Right lobe of liver (tissue), 4 donors: ENCODE results near the gene HBS1L.

Source experiments
- POLR2A ChIP-seq: fragments of 450-650 bp; IDR thresholded peaks from one replicate; pipeline ENCODE4 v1.6.1; 2017; ENCODE audit warnings: antibody characterized with exemption, mild to moderate bottlenecking
- TF ChIP-seq, protein P1 (sequence below), 4 donors: fragments of 200-600 bp in 3 of 4; fragments of 450-650 bp in 1 of 4; IDR thresholded peaks; one replicate each; pipeline versions ENCODE4 v1.5.1 to v1.8.0; 2016 to 2022; ENCODE audit warnings: antibody characterized with exemption in 4 of 4, mild to moderate bottlenecking in 2 of 4
- donor health status: DM: no; HTN: no; CAD: no.
- donor health status: DM: no; HTN: no; CAD: no.
- donor health status: DM: no; HTN: yes; CAD: no.

DNA sequence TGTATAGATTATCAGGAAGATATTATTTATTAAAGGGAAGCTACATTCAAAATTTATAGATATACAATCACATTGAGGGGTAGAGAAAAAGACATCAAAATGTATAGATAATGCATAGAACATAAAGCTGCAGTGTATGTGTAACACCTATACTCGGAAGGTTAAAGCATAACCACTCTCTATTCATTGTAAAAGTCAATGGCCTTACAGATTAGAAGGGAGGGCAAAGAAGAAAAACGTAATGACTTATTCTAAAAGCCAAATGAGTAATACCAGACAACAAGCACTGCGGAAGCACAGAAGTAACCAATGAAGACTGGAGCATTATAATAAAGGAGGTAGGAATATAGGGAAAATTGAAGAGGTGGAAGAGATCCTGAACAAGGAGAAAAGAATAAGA lies 11.3 kb downstream of the HBS1L start:
- TF ChIP-seq, protein P1, sequence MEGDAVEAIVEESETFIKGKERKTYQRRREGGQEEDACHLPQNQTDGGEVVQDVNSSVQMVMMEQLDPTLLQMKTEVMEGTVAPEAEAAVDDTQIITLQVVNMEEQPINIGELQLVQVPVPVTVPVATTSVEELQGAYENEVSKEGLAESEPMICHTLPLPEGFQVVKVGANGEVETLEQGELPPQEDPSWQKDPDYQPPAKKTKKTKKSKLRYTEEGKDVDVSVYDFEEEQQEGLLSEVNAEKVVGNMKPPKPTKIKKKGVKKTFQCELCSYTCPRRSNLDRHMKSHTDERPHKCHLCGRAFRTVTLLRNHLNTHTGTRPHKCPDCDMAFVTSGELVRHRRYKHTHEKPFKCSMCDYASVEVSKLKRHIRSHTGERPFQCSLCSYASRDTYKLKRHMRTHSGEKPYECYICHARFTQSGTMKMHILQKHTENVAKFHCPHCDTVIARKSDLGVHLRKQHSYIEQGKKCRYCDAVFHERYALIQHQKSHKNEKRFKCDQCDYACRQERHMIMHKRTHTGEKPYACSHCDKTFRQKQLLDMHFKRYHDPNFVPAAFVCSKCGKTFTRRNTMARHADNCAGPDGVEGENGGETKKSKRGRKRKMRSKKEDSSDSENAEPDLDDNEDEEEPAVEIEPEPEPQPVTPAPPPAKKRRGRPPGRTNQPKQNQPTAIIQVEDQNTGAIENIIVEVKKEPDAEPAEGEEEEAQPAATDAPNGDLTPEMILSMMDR (IDR thresholded peaks at IDR 0.05) = no peak
- no peak for TF ChIP-seq POLR2A
